ENCODE measurements around the gene LRP8.

Gene LRP8

GRCh38 chr1:53373246-53373645, 45.4 kb upstream of the LRP8 start:
- TF ChIP-seq MAX (IDR thresholded peaks at IDR 0.05; ENCODE audit: low read depth, low read length): no peak
- TF ChIP-seq MYC (IDR thresholded peaks at IDR 0.05; ENCODE audit: low read depth, low read length): no peak
- no peak for TF ChIP-seq CTCF (IDR thresholded peaks at IDR 0.05; ENCODE audit: low read depth, low read length)
- TF ChIP-seq POLR2A (IDR thresholded peaks at IDR 0.05; ENCODE audit: extremely low read depth, insufficient read length): no peak
- H3K4me3 ChIP-seq (ENCODE audit: low read depth, low read length): no peak overlapping the region
- DNase-seq (ENCODE audit: low read depth): no peak

- no peak for TF ChIP-seq MYC (IDR thresholded peaks at IDR 0.05; ENCODE audit: low read depth, low read length)
- no peak for TF ChIP-seq POLR2A (IDR thresholded peaks at IDR 0.05; ENCODE audit: extremely low read depth, insufficient read length)
- TF ChIP-seq CTCF (IDR thresholded peaks at IDR 0.05; ENCODE audit: low read depth, low read length): no peak
- no peak for TF ChIP-seq MAX (IDR thresholded peaks at IDR 0.05; ENCODE audit: low read depth, low read length)
- no peak for DNase-seq (ENCODE audit: low read depth)
These were observed 44.7 kb upstream of the LRP8 start for GRCh38 chr1:53372501-53372951.

GRCh38 chr1:53371851-53372250, 44.0 kb upstream of the LRP8 start:
- TF ChIP-seq MAX (IDR thresholded peaks at IDR 0.05; ENCODE audit: low read depth, low read length) (no peak), MYC (IDR thresholded peaks at IDR 0.05; ENCODE audit: low read depth, low read length) (no peak), POLR2A (IDR thresholded peaks at IDR 0.05; ENCODE audit: extremely low read depth, insufficient read length) (no peak), CTCF (IDR thresholded peaks at IDR 0.05; ENCODE audit: low read depth, low read length) (no peak)
- DNase-seq (ENCODE audit: low read depth): no peak
- H3K4me3 ChIP-seq (ENCODE audit: low read depth, low read length): no peak overlapping the region

More at GRCh38 chr1:53372501-53372951, 44.7 kb upstream of the LRP8 start:
- no peak overlapping the region for H3K4me3 ChIP-seq (ENCODE audit: low read depth, low read length)

GRCh38 chr1:53371121-53371666, 43.3 kb upstream of the LRP8 start:
- TF ChIP-seq MYC (IDR thresholded peaks at IDR 0.05; ENCODE audit: low read depth, low read length) (no peak), CTCF (IDR thresholded peaks at IDR 0.05; ENCODE audit: low read depth, low read length) (no peak), POLR2A (IDR thresholded peaks at IDR 0.05; ENCODE audit: extremely low read depth, insufficient read length) (no peak), MAX (IDR thresholded peaks at IDR 0.05; ENCODE audit: low read depth, low read length) (no peak)
- no peak overlapping the region for H3K4me3 ChIP-seq (ENCODE audit: low read depth, low read length)
- no peak for DNase-seq (ENCODE audit: low read depth)

- TF ChIP-seq MYC (IDR thresholded peaks at IDR 0.05; ENCODE audit: low read depth, low read length): no peak
- no peak for TF ChIP-seq CTCF (IDR thresholded peaks at IDR 0.05; ENCODE audit: low read depth, low read length)
- no peak for TF ChIP-seq POLR2A (IDR thresholded peaks at IDR 0.05; ENCODE audit: extremely low read depth, insufficient read length)
- TF ChIP-seq MAX (IDR thresholded peaks at IDR 0.05; ENCODE audit: low read depth, low read length): no peak
- no peak for DNase-seq (ENCODE audit: low read depth)
- H3K4me3 ChIP-seq (ENCODE audit: low read depth, low read length): no peak overlapping the region
These were observed 42.6 kb upstream of the LRP8 start for GRCh38 chr1:53370369-53370961.
